Measurements from ENCODE around the gene MANBA. TPM values are rescaled to one million over a fixed set of nuclear protein-coding genes. Genes with fewer than 3 reads are reported as not detected.

The MANBA gene
- total and polyA plus RNA-seq, 4 donors, result 19.9 to 100 (median 32.1) TPM

- Histone ChIP-seq H3K27me3 (ENCODE audit: control insufficient read depth in 3 of 3, insufficient read depth in 3 of 3, low read length in 2 of 3) (no peaks in the 10 kb centered on the region), H3K9me3 (ENCODE audit: control insufficient read depth in 4 of 4, insufficient read depth in 3 of 4, low read length in 3 of 4) (no peaks in the 10 kb centered on the region), H3K36me3 (ENCODE audit: control insufficient read depth in 4 of 4, insufficient read depth in 4 of 4, low read length in 4 of 4) (peaks cover 4 to 12% (median 6%) of the 10 kb centered on the region in 4 donors), H3K9ac (ENCODE audit: insufficient read depth in 1 of 2, low read length in 2 of 2) (no peak overlapping the region), H3K4me1 (ENCODE audit: control insufficient read depth in 5 of 5, insufficient read depth in 5 of 5, low read length in 5 of 5) (no peaks in the 10 kb centered on the region), H3K4me3 (no peak overlapping the region), H3K27ac (ENCODE audit: low read depth in 1 of 2, low read length in 1 of 2) (no peak overlapping the region)
- 88 to 98% methylated on average over 4 of the region's 4 CpGs for whole genome bisulfite sequencing, 2 donors
- TF ChIP-seq, protein P1, sequence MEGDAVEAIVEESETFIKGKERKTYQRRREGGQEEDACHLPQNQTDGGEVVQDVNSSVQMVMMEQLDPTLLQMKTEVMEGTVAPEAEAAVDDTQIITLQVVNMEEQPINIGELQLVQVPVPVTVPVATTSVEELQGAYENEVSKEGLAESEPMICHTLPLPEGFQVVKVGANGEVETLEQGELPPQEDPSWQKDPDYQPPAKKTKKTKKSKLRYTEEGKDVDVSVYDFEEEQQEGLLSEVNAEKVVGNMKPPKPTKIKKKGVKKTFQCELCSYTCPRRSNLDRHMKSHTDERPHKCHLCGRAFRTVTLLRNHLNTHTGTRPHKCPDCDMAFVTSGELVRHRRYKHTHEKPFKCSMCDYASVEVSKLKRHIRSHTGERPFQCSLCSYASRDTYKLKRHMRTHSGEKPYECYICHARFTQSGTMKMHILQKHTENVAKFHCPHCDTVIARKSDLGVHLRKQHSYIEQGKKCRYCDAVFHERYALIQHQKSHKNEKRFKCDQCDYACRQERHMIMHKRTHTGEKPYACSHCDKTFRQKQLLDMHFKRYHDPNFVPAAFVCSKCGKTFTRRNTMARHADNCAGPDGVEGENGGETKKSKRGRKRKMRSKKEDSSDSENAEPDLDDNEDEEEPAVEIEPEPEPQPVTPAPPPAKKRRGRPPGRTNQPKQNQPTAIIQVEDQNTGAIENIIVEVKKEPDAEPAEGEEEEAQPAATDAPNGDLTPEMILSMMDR (IDR thresholded peaks at IDR 0.05; ENCODE audit: control extremely low read depth, extremely low read depth), result no peak
- ATAC-seq (ENCODE audit: insufficient read depth, low FRiP score) (no peak), DNase-seq (no peak)
These were observed 120.1 kb downstream of the MANBA start for GRCh38 chr4:102640669-102641068.

DNA sequence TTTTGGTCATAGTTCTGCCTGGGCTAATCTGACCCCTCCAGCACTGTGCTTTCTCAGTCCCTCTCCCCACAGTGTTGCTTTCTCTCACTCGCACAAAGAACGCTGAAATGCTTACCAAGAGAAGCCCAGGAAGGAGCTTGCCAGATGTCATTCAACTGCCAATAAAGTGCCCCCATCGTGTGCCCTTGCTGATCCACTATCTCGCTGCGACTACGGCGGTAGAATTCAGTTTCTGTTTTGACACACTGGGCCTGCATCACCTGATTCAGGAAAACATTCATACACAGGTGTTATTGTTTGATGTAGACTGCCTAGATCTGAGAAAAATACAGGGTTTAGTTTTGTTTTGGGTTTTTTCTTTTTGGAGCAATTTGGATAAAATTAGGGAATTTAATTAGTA lies 121.2 kb downstream of the MANBA start:
- TF ChIP-seq, protein P1 (IDR thresholded peaks at IDR 0.05; ENCODE audit: control extremely low read depth, extremely low read depth), result no peak
- Histone ChIP-seq H3K9ac (ENCODE audit: insufficient read depth in 1 of 2, low read length in 2 of 2) (no peak overlapping the region), H3K9me3 (ENCODE audit: control insufficient read depth in 4 of 4, insufficient read depth in 3 of 4, low read length in 3 of 4) (no peaks in the 10 kb centered on the region), H3K4me3 (no peak overlapping the region), H3K4me1 (ENCODE audit: control insufficient read depth in 5 of 5, insufficient read depth in 5 of 5, low read length in 5 of 5) (no peaks in the 10 kb centered on the region), H3K27ac (ENCODE audit: low read depth in 1 of 2, low read length in 1 of 2) (no peak overlapping the region), H3K36me3 (ENCODE audit: control insufficient read depth in 4 of 4, insufficient read depth in 4 of 4, low read length in 4 of 4) (peaks cover 2 to 13% (median 7%) of the 10 kb centered on the region in 4 donors), H3K27me3 (ENCODE audit: control insufficient read depth in 3 of 3, insufficient read depth in 3 of 3, low read length in 2 of 3) (no peaks in the 10 kb centered on the region)
- ATAC-seq (ENCODE audit: insufficient read depth, low FRiP score) (no peak), DNase-seq (no peak)
- 94 to 95% methylated on average over 7 of the region's 7 CpGs for WGBS, 2 donors

GRCh38 chr4:102638621-102639020 lies 122.1 kb downstream of the MANBA start:
- ATAC-seq (ENCODE audit: insufficient read depth, low FRiP score), result no peak
- no peak overlapping the region for H3K9ac ChIP-seq (ENCODE audit: insufficient read depth in 1 of 2, low read length in 2 of 2)
- no peak overlapping the region for H3K4me3 ChIP-seq
- H3K36me3 ChIP-seq (ENCODE audit: control insufficient read depth in 4 of 4, insufficient read depth in 4 of 4, low read length in 4 of 4), result peaks cover 2 to 17% (median 10%) of the 10 kb centered on the region in 4 donors
- H3K27me3 ChIP-seq (ENCODE audit: control insufficient read depth in 3 of 3, insufficient read depth in 3 of 3, low read length in 2 of 3), result no peaks in the 10 kb centered on the region
- no peak overlapping the region for H3K27ac ChIP-seq (ENCODE audit: low read depth in 1 of 2, low read length in 1 of 2)
- H3K4me1 ChIP-seq (ENCODE audit: control insufficient read depth in 5 of 5, insufficient read depth in 5 of 5, low read length in 5 of 5), result peaks cover 0 to 4% (median 0%) of the 10 kb centered on the region in 5 donors
- 50 to 86% methylated on average over 1 of the region's 1 CpG for WGBS, 2 donors
- DNase-seq, result no peak
- no peaks in the 10 kb centered on the region for H3K9me3 ChIP-seq (ENCODE audit: control insufficient read depth in 4 of 4, insufficient read depth in 3 of 4, low read length in 3 of 4)
- TF ChIP-seq, protein P1 (IDR thresholded peaks at IDR 0.05; ENCODE audit: control extremely low read depth, extremely low read depth), result no peak

- H3K36me3 ChIP-seq (ENCODE audit: control insufficient read depth in 4 of 4, insufficient read depth in 4 of 4, low read length in 4 of 4), result peaks cover 2 to 20% (median 10%) of the 10 kb centered on the region in 4 donors
- WGBS, 2 donors, result 80 to 86% methylated on average over 3 of the region's 3 CpGs
These were observed 123.4 kb downstream of the MANBA start for GRCh38 chr4:102637391-102637790.

More at GRCh38 chr4:102637391-102637790, 123.4 kb downstream of the MANBA start:
- Histone ChIP-seq H3K4me3 (no peak overlapping the region), H3K4me1 (ENCODE audit: control insufficient read depth in 5 of 5, insufficient read depth in 5 of 5, low read length in 5 of 5) (peaks cover 0 to 11% (median 0%) of the 10 kb centered on the region in 5 donors), H3K27ac (ENCODE audit: low read depth in 1 of 2, low read length in 1 of 2) (no peak overlapping the region), H3K9ac (ENCODE audit: insufficient read depth in 1 of 2, low read length in 2 of 2) (no peak overlapping the region), H3K27me3 (ENCODE audit: control insufficient read depth in 3 of 3, insufficient read depth in 3 of 3, low read length in 2 of 3) (no peaks in the 10 kb centered on the region), H3K9me3 (ENCODE audit: control insufficient read depth in 4 of 4, insufficient read depth in 3 of 4, low read length in 3 of 4) (no peaks in the 10 kb centered on the region)
- TF ChIP-seq, protein P1 (IDR thresholded peaks at IDR 0.05; ENCODE audit: control extremely low read depth, extremely low read depth), result no peak
- ATAC-seq (ENCODE audit: insufficient read depth, low FRiP score) (no peak), DNase-seq (no peak)

Data from lung (tissue), 12 donors.